ENCODE data around the gene TSPAN32.
"Not testable (repeated sequence)": the region's sequence is repeated elsewhere in the genome, so short reads cannot be mapped to it uniquely, and the experiment has no call there.

The TSPAN32 gene

GRCh38 chr11:2316169-2316962 is 14.6 kb downstream of the TSPAN32 start:
- DNase-seq (ENCODE audit: low spot score), result no peak

GRCh38 chr11:2316963-2317244 is 15.1 kb downstream of the TSPAN32 start:
- no peak for DNase-seq (ENCODE audit: low spot score)

GRCh38 chr11:2317354-2318050 is 15.7 kb downstream of the TSPAN32 start:
- no peak for DNase-seq (ENCODE audit: low spot score)

GRCh38 chr11:2318123-2318522 is 16.3 kb downstream of the TSPAN32 start:
- DNase-seq (ENCODE audit: low spot score), result no peak

GRCh38 chr11:2318707-2319106 is 16.9 kb downstream of the TSPAN32 start:
- no peak for DNase-seq (ENCODE audit: low spot score)

GRCh38 chr11:2319791-2320472 is 18.1 kb downstream of the TSPAN32 start:
- no peak for DNase-seq (ENCODE audit: low spot score)

- DNase-seq (ENCODE audit: low spot score), result no peak
Observed at GRCh38 chr11:2320568-2321310, 18.9 kb downstream of the TSPAN32 start.

- DNase-seq (ENCODE audit: low spot score), result no peak
Observed at GRCh38 chr11:2321311-2321683, 19.5 kb downstream of the TSPAN32 start.

- no peak for DNase-seq (ENCODE audit: low spot score)
Observed at GRCh38 chr11:2325123-2325522, 23.3 kb downstream of the TSPAN32 start.

GRCh38 chr11:2325719-2326118 is 23.9 kb downstream of the TSPAN32 start:
- no peak for DNase-seq (ENCODE audit: low spot score)

GRCh38 chr11:2327032-2327431 is 25.2 kb downstream of the TSPAN32 start:
- no peak for DNase-seq (ENCODE audit: low spot score)

- no peak for DNase-seq (ENCODE audit: low spot score)
Observed at GRCh38 chr11:2328021-2328420, 26.2 kb downstream of the TSPAN32 start.

GRCh38 chr11:2328656-2329354 is 27.0 kb downstream of the TSPAN32 start:
- DNase-seq (ENCODE audit: low spot score), result no peak

GRCh38 chr11:2329551-2329950 is 27.7 kb downstream of the TSPAN32 start:
- DNase-seq (ENCODE audit: low spot score), result no peak

- DNase-seq (ENCODE audit: low spot score), result no peak
Observed at GRCh38 chr11:2330696-2331095, 28.9 kb downstream of the TSPAN32 start.

GRCh38 chr11:2331404-2331803 is 29.6 kb downstream of the TSPAN32 start:
- no peak for DNase-seq (ENCODE audit: low spot score)

GRCh38 chr11:2332569-2332968 is 30.8 kb downstream of the TSPAN32 start:
- DNase-seq (ENCODE audit: low spot score), result not testable (repeated sequence)

GRCh38 chr11:2333486-2334205 is 31.8 kb downstream of the TSPAN32 start:
- DNase-seq (ENCODE audit: low spot score), result not testable (repeated sequence)

- not testable (repeated sequence) for DNase-seq (ENCODE audit: low spot score)
Observed at GRCh38 chr11:2335286-2335685, 33.5 kb downstream of the TSPAN32 start.

GRCh38 chr11:2338760-2339159 is 36.9 kb downstream of the TSPAN32 start:
- DNase-seq (ENCODE audit: low spot score), result not testable (repeated sequence)

GRCh38 chr11:2342557-2342956 is 40.7 kb downstream of the TSPAN32 start:
- no peak for DNase-seq (ENCODE audit: low spot score)
